IMR-90 (cell line): Measurements from ENCODE around the gene LNX1. TPM values are rescaled to one million over a fixed set of nuclear protein-coding genes. Genes with fewer than 3 reads are reported as not detected.

Experiments used
- ATAC-seq: fragments of 200-7000 bp; cut with Tn5 transposase; 2 replicates; pipeline ENCODE4 v1.9.1; 2020; ENCODE audit warnings: low read depth, mild to moderate bottlenecking, moderate library complexity
- BruUV-seq: library from RNA; stranded (reverse); fragments of 400-500 nt; replicated peaks from 2 replicates; lab custom pipeline; 2021; lab: Mats Ljungman, UMichigan
- CTCF ChIA-PET: fragments of 300-600 bp; formaldehyde crosslinking; extraction: SDS; loops from one replicate; lab custom pipeline; 2021; ENCODE audit warnings: antibody characterized with exemption; lab: Yijun Ruan, JAX
- POLR2A ChIA-PET: fragments of 300-600 bp; sonication (Branson Sonifier 250); formaldehyde crosslinking; loops from one replicate; lab custom pipeline; 2022; ENCODE audit warnings: antibody characterized with exemption; ENCODE audit not compliant: unreplicated experiment; lab: Charles Lee
- DNase-seq: peaks from one replicate; pipeline ENCODE4 v3.0.0; 2013
- H2AFZ ChIP-seq: replicated peaks from 2 replicates; pipeline ENCODE3; 2013; ENCODE audit warnings: low read length, mild to moderate bottlenecking; ENCODE audit not compliant: poor library complexity
- H2AK5ac ChIP-seq: 2 replicates; pipeline ENCODE4 v1.6.1; 2013; ENCODE audit warnings: low read depth, low read length, inconsistent platforms
- H2AK9ac ChIP-seq: replicated peaks from 2 replicates; pipeline ENCODE3; 2013; ENCODE audit warnings: mild to moderate bottlenecking, low read depth, low read length, moderate library complexity; ENCODE audit not compliant: poor library complexity
- H2BK120ac ChIP-seq: 2 replicates; pipeline ENCODE4 v1.6.1; 2013; ENCODE audit warnings: low read depth, low read length, inconsistent platforms
- H2BK15ac ChIP-seq: 3 replicates; pipeline ENCODE4 v1.6.1; 2013; ENCODE audit warnings: low read depth, low read length, inconsistent platforms
- H2BK20ac ChIP-seq: 2 replicates; pipeline ENCODE4 v1.6.1; 2013; ENCODE audit warnings: low read depth, mild to moderate bottlenecking, inconsistent platforms, low read length, moderate library complexity
- H2BK5ac ChIP-seq: 2 replicates; pipeline ENCODE4 v1.6.1; 2013; ENCODE audit warnings: mild to moderate bottlenecking, low read depth, low read length, inconsistent platforms; ENCODE audit not compliant: poor library complexity, severe bottlenecking
- H3K14ac ChIP-seq: replicated peaks from 2 replicates; pipeline ENCODE4 v1.6.1; 2013; ENCODE audit warnings: low read depth, low read length, inconsistent platforms
- H3K18ac ChIP-seq: 2 replicates; pipeline ENCODE4 v1.6.1; 2013; ENCODE audit warnings: low read depth, low read length, control low read depth
- H3K23ac ChIP-seq: 2 replicates; pipeline ENCODE4 v1.6.1; 2013; ENCODE audit warnings: low read depth, low read length, inconsistent platforms
- H3K27ac ChIP-seq: 2 replicates; pipeline ENCODE4 v1.5.1; 2013; ENCODE audit warnings: mild to moderate bottlenecking, control low read depth, low read length; ENCODE audit not compliant: insufficient read depth
- H3K27me3 ChIP-seq: 2 replicates; pipeline ENCODE4 v1.6.1; 2013; ENCODE audit warnings: low read length; ENCODE audit not compliant: control insufficient read depth, insufficient read depth
- H3K36me3 ChIP-seq: 2 replicates; pipeline ENCODE4 v1.6.1; 2013; ENCODE audit warnings: low read length, mixed read lengths; ENCODE audit not compliant: control insufficient read depth, insufficient read depth
- H3K4ac ChIP-seq: 2 replicates; pipeline ENCODE4 v1.6.1; 2013; ENCODE audit warnings: low read depth, low read length, inconsistent platforms
- H3K4me1 ChIP-seq: 2 replicates; pipeline ENCODE4 v1.6.1; 2013; ENCODE audit warnings: low read length, mixed read lengths; ENCODE audit not compliant: control insufficient read depth, insufficient read depth
- H3K4me2 ChIP-seq: 2 replicates; pipeline ENCODE4 v1.6.1; 2013; ENCODE audit warnings: low read depth, mild to moderate bottlenecking, control low read depth, low read length, moderate library complexity
- H3K4me3 ChIP-seq: 2 replicates; pipeline ENCODE4 v1.5.1; 2013; ENCODE audit warnings: low read depth, mild to moderate bottlenecking, control low read depth, low read length, moderate library complexity; ENCODE audit not compliant: insufficient read depth
- H3K56ac ChIP-seq: 2 replicates; pipeline ENCODE4 v1.6.1; 2013; ENCODE audit warnings: low read length, inconsistent platforms; ENCODE audit not compliant: insufficient read depth; ENCODE audit errors: extremely low read depth
- H3K79me1 ChIP-seq, 2 experiments: 2 replicates each; pipeline ENCODE4 v1.6.1; 2013; ENCODE audit warnings: low read length in 2 of 2, inconsistent platforms in 1 of 2, low read depth in 1 of 2
- H3K9ac ChIP-seq: 2 replicates; pipeline ENCODE4 v1.6.1; 2013; ENCODE audit warnings: low read depth, low read length, control low read depth
- H3K9me1 ChIP-seq: 2 replicates; pipeline ENCODE4 v1.6.1; 2013; ENCODE audit warnings: low read length, inconsistent platforms; ENCODE audit not compliant: insufficient read depth
- H3K9me3 ChIP-seq: 2 replicates; pipeline ENCODE4 v1.6.1; 2013; ENCODE audit warnings: low read length; ENCODE audit not compliant: control insufficient read depth, insufficient read depth
- H4K20me1 ChIP-seq: 2 replicates; pipeline ENCODE4 v1.6.1; 2013; ENCODE audit warnings: low read length, inconsistent platforms; ENCODE audit not compliant: insufficient read depth
- H4K5ac ChIP-seq: 2 replicates; pipeline ENCODE4 v1.6.1; 2013; ENCODE audit warnings: mild to moderate bottlenecking, low read depth, low read length, control low read depth
- H4K8ac ChIP-seq, 2 experiments: 2 replicates each; pipeline ENCODE4 v1.6.1; 2013; ENCODE audit warnings: low read depth in 2 of 2, low read length in 2 of 2, control low read depth in 1 of 2, inconsistent platforms in 1 of 2
- H4K91ac ChIP-seq: 2 replicates; pipeline ENCODE4 v1.6.1; 2013; ENCODE audit warnings: low read depth, low read length, inconsistent platforms; ENCODE audit not compliant: insufficient read depth
- CEBPB ChIP-seq: IDR thresholded peaks from 2 replicates; pipeline ENCODE4 v1.6.1; 2012; ENCODE audit warnings: low read depth, low read length, improper control_type of control experiment
- CTCF ChIP-seq: conservative IDR thresholded peaks from 2 replicates; pipeline ENCODE4 v1.5.1; 2012; ENCODE audit warnings: mild to moderate bottlenecking, low read depth, low read length, improper control_type of control experiment
- FOS ChIP-seq: fragments of 150-350 bp; IDR thresholded peaks from 2 replicates; pipeline ENCODE4 v1.6.1; 2016; ENCODE audit warnings: low read depth, low read length
- NFE2L2 ChIP-seq: fragments of 150-350 bp; IDR thresholded peaks from 2 replicates; pipeline ENCODE4 v1.6.1; 2016; ENCODE audit warnings: low read depth, mild to moderate bottlenecking, low read length
- RCOR1 ChIP-seq: IDR thresholded peaks from 2 replicates; pipeline ENCODE4 v1.6.1; 2012; ENCODE audit warnings: mild to moderate bottlenecking, low read length, improper control_type of control experiment; ENCODE audit not compliant: insufficient replicate concordance
- RFX5 ChIP-seq: IDR thresholded peaks from 2 replicates; pipeline ENCODE4 v1.8.0; 2012; ENCODE audit warnings: low read depth, mild to moderate bottlenecking, low read length, moderate library complexity
- SMC3 ChIP-seq: fragments of 150-350 bp; IDR thresholded peaks from 2 replicates; pipeline ENCODE4 v1.6.1; 2016; ENCODE audit warnings: low read depth, mild to moderate bottlenecking, antibody characterized with exemption, low read length, moderate library complexity
- WGBS, 2 experiments: methylation state at CpG; one replicate each; pipeline versions ENCODE4 v1.1.5 to v1.1.7; 2013; ENCODE audit warnings: missing lambda C conversion rate in 2 of 2; ENCODE audit not compliant: insufficient read length in 1 of 2; ENCODE audit errors: extremely low coverage in 2 of 2; 5-methylcytosine and 5-hydroxymethylcytosine counted together
- dilution Hi-C: fragments of 300-500 bp; cut with HindIII; formaldehyde crosslinking; loops from one replicate; pipeline ENCODE4 v1.14.3; 2018; ENCODE audit warnings: low sequenced_read_pairs; ENCODE audit not compliant: unreplicated experiment
- in situ Hi-C: fragments of 300-500 bp; cut with MboI; formaldehyde crosslinking; loops from 3 replicates; pipeline ENCODE4 v1.14.3; 2019; ENCODE audit warnings: low sequenced_read_pairs, inconsistent platforms, mixed read lengths
- intact Hi-C: fragments of 100-400 bp; cut with micrococcal nuclease; formaldehyde crosslinking; loops from 2 replicates; pipeline ENCODE4 v1.10.0; 2022
- polyA plus RNA-seq, 3 experiments: library from polyadenylated mRNA; depleted of rRNA; stranded (reverse); fragments of >200 nt; gene quantifications; 2 replicates each; pipeline ENCODE4 v1.2.3, GENCODE V29; 2012; ENCODE audit warnings: low replicate concordance in 1 of 3
- total RNA-seq: library from RNA; depleted of rRNA; stranded (reverse); fragments of >200 nt; gene quantifications from 2 replicates; pipeline ENCODE4 v1.2.3, GENCODE V29; 2012

The LNX1 gene
- total and polyA plus RNA-seq, 2 of the 4 experiments (the other 2 are of a cell fraction), result 0.15 to 0.36 TPM

DNA sequence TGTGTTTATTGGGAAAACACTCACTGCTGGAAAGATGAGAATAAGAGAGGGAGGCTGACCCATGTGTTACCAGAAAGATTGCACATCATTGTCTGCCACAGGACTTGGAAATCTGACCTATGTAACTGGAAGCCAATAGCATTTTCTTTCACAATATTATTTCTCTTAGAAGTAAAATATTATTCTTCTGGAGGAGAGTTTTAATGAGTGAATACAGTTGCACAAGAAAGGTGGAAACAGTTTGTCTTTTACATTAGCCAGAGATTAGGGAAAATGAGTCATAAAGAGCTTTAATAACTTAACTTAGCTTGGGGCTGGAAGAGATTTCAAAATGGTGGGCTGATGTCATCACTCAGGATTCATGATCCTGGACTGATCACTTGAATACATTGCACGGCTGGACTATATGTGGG is 31.5 kb upstream of the LNX1 start:
- ATAC-seq (peak; percentile 91), DNase-seq (peak; percentile 89)
- intact Hi-C loops, result no loop called here
- ChIA-PET CTCF (no interaction called here), POLR2A (no interaction called here)
- no peak overlapping the region for H2AK5ac ChIP-seq
- dilution Hi-C loops, result no loop called here
- H3K56ac ChIP-seq, result no peak overlapping the region
- H2BK120ac ChIP-seq, result no peak overlapping the region
- H3K4me1 ChIP-seq, result peaks cover 3% of the 10 kb centered on the region
- no peak overlapping the region for H3K27ac ChIP-seq
- no peak overlapping the region for H4K5ac ChIP-seq
- no peak overlapping the region for H2BK15ac ChIP-seq
- no peak overlapping the region for H3K4me2 ChIP-seq
- H3K9ac ChIP-seq, result no peak overlapping the region
- no TSS peak for BruUV-seq
- H3K9me1 ChIP-seq, result no peaks in the 10 kb centered on the region; the same call in 1 of the 2 replicates
- in situ Hi-C loops, result no loop called here
- H2AK9ac ChIP-seq, result no peak overlapping the region
- H2BK5ac ChIP-seq, result peak overlapping the region; percentile 13
- H4K20me1 ChIP-seq, result no peaks in the 10 kb centered on the region
- WGBS, 2 experiments, result 33% methylated on average over 1 of the region's 1 CpG; no CpG with 5 or more reads in 1 of the 2 experiments
- no peaks in the 10 kb centered on the region for H3K9me3 ChIP-seq
- no peak overlapping the region for H4K8ac ChIP-seq
- H3K23ac ChIP-seq, result no peak overlapping the region
- no peaks in the 10 kb centered on the region for H3K36me3 ChIP-seq
- no peak overlapping the region for H2AFZ ChIP-seq
- H3K4me3 ChIP-seq, result no peak overlapping the region
- TF ChIP-seq FOS, result peak; percentile 73; the same call in 1 of the 2 replicates
- no peak for TF ChIP-seq CTCF
- TF ChIP-seq NFE2L2, result no peak
- no peak for TF ChIP-seq RCOR1
- peak; percentile 84 for TF ChIP-seq CEBPB
- peak; percentile 4; the same call in 1 of the 2 replicates for TF ChIP-seq SMC3
- no peak for TF ChIP-seq RFX5
- H3K79me1 ChIP-seq, result no peaks in the 10 kb centered on the region
- H3K14ac ChIP-seq, result no peak overlapping the region
- no peak overlapping the region for H3K18ac ChIP-seq
- H2BK20ac ChIP-seq, result no peak overlapping the region
- no peak overlapping the region for H3K4ac ChIP-seq
- no peaks in the 10 kb centered on the region for H3K27me3 ChIP-seq
- H4K91ac ChIP-seq, result no peak overlapping the region
